ENCODE results near the gene ZNF280B.

DNA sequence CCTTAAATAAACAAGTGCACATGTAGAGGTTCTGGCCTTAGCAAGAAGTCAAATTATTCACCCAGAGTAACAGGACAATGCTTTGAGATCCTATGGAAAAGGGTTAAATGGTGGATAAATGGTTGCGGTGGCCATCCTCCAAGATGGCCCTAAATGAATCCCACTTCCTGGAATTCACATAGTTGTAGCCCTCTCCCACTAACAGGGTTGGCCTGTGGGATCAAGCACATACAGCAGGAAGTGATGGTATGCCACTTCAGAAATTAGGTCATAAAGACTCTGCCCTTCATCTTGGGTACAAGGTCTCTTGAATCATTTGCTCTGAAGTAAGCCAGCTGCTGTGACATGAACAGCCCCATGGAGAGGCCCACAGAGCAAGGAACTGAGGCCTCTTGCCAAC lies 1.8 kb downstream of the ZNF280B start:
- TF ChIP-seq MXI1 (IDR thresholded peaks at IDR 0.05; ENCODE audit: low read depth, low read length), result no peak
- TF ChIP-seq POLR2A (IDR thresholded peaks at IDR 0.05; ENCODE audit: low read depth, low read length), result no peak
- no peak for TF ChIP-seq FOS (IDR thresholded peaks at IDR 0.05; ENCODE audit: borderline replicate concordance, extremely low read depth, insufficient read length)
- TF ChIP-seq KDM1A (IDR thresholded peaks at IDR 0.05; ENCODE audit: borderline replicate concordance), result no peak
- TF ChIP-seq, protein P1, sequence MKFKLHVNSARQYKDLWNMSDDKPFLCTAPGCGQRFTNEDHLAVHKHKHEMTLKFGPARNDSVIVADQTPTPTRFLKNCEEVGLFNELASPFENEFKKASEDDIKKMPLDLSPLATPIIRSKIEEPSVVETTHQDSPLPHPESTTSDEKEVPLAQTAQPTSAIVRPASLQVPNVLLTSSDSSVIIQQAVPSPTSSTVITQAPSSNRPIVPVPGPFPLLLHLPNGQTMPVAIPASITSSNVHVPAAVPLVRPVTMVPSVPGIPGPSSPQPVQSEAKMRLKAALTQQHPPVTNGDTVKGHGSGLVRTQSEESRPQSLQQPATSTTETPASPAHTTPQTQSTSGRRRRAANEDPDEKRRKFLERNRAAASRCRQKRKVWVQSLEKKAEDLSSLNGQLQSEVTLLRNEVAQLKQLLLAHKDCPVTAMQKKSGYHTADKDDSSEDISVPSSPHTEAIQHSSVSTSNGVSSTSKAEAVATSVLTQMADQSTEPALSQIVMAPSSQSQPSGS (IDR thresholded peaks at IDR 0.05; ENCODE audit: low read length), result no peak
- no peak for TF ChIP-seq RFX5 (IDR thresholded peaks at IDR 0.05; ENCODE audit: low read depth, low read length)
- no peak for TF ChIP-seq BCL11A (IDR thresholded peaks at IDR 0.05; ENCODE audit: low read depth, low read length)
- no peak for TF ChIP-seq YY1 (IDR thresholded peaks at IDR 0.05; ENCODE audit: low read depth, low read length)
- no peak for TF ChIP-seq BACH1 (IDR thresholded peaks at IDR 0.05; ENCODE audit: borderline replicate concordance)
- no peak for TF ChIP-seq SP1 (IDR thresholded peaks at IDR 0.05; ENCODE audit: low read depth, low read length)

Measured in GM12878 (cell line).